Adrenal gland (tissue), 5 donors: ENCODE measurements around the gene THBS3.

ENCODE experiments used
- POLR2A ChIP-seq, 2 donors: fragments of 450-650 bp; IDR thresholded peaks; one replicate each; pipeline ENCODE4 v1.6.1; 2017; ENCODE audit warnings: antibody characterized with exemption in 2 of 2, mild to moderate bottlenecking in 2 of 2, moderate library complexity in 1 of 2
- TF ChIP-seq, protein P1 (sequence below), 6 experiments: fragments of 450-650 bp in 4 of 6; fragments of 200-600 bp in 2 of 6; sonication (generic) in 1 of 6; IDR thresholded peaks; 1 replicate in 5 of 6; 2 replicates in 1 of 6; pipeline versions ENCODE4 v1.5.1 to v1.8.0; 2016 to 2021; ENCODE audit warnings: antibody characterized with exemption in 6 of 6, mild to moderate bottlenecking in 2 of 6, moderate library complexity in 1 of 6
- donor health status: DM: no; HTN: no; CAD: no.

DNA sequence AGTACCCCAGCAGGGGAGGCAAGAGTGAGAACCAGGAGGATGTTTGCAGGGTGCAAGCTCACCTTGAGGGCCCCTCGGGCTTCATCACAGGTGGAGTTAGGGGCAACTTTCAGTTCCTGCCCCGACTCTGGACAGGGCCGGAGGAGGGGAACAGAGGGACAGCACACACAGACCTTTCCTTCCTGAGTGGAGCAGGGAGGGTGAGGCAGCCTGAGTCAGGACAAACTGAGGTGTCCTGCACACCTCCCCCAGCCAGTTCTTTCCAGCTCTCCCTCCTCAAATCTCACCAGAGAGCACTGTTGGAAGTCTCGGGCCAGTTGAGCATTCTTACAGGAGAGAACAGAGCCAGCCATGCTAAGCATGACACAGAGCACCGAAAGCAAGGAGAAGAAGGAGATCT, 46.1 kb upstream of the THBS3 start:
- TF ChIP-seq, protein P1, sequence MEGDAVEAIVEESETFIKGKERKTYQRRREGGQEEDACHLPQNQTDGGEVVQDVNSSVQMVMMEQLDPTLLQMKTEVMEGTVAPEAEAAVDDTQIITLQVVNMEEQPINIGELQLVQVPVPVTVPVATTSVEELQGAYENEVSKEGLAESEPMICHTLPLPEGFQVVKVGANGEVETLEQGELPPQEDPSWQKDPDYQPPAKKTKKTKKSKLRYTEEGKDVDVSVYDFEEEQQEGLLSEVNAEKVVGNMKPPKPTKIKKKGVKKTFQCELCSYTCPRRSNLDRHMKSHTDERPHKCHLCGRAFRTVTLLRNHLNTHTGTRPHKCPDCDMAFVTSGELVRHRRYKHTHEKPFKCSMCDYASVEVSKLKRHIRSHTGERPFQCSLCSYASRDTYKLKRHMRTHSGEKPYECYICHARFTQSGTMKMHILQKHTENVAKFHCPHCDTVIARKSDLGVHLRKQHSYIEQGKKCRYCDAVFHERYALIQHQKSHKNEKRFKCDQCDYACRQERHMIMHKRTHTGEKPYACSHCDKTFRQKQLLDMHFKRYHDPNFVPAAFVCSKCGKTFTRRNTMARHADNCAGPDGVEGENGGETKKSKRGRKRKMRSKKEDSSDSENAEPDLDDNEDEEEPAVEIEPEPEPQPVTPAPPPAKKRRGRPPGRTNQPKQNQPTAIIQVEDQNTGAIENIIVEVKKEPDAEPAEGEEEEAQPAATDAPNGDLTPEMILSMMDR (IDR thresholded peaks at IDR 0.05): no peak
- no peak for TF ChIP-seq POLR2A (IDR thresholded peaks at IDR 0.05)
